Hepatocyte (in vitro differentiated cells): ENCODE measurements around the gene KBTBD6.

Source experiments
- EZH2 ChIP-seq: fragments of 200-600 bp; sonication (generic); IDR thresholded peaks from 2 replicates; pipeline ENCODE4 v1.6.1; 2016; ENCODE audit warnings: antibody characterized with exemption, mild to moderate bottlenecking, borderline replicate concordance
- EZH2phosphoT487 ChIP-seq: fragments of 200-600 bp; sonication (generic); IDR thresholded peaks from one replicate; pipeline ENCODE4 v1.6.1; 2018; ENCODE audit warnings: antibody characterized with exemption, mild to moderate bottlenecking, low read depth, moderate library complexity; ENCODE audit not compliant: unreplicated experiment, severe bottlenecking
- TF ChIP-seq, protein P1 (sequence below): fragments of 200-600 bp; sonication (generic); IDR thresholded peaks from 2 replicates; pipeline ENCODE4 v1.5.1; 2016; ENCODE audit warnings: antibody characterized with exemption, mild to moderate bottlenecking; ENCODE audit not compliant: poor library complexity

GRCh38 chr13:41133951-41134350 is 1.3 kb upstream of the KBTBD6 start:
- TF ChIP-seq, protein P1, sequence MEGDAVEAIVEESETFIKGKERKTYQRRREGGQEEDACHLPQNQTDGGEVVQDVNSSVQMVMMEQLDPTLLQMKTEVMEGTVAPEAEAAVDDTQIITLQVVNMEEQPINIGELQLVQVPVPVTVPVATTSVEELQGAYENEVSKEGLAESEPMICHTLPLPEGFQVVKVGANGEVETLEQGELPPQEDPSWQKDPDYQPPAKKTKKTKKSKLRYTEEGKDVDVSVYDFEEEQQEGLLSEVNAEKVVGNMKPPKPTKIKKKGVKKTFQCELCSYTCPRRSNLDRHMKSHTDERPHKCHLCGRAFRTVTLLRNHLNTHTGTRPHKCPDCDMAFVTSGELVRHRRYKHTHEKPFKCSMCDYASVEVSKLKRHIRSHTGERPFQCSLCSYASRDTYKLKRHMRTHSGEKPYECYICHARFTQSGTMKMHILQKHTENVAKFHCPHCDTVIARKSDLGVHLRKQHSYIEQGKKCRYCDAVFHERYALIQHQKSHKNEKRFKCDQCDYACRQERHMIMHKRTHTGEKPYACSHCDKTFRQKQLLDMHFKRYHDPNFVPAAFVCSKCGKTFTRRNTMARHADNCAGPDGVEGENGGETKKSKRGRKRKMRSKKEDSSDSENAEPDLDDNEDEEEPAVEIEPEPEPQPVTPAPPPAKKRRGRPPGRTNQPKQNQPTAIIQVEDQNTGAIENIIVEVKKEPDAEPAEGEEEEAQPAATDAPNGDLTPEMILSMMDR, result no peak
- TF ChIP-seq EZH2 (no peak), EZH2phosphoT487 (no peak)
